ENCODE results near the gene SS18. TPM values are rescaled to one million over a fixed set of nuclear protein-coding genes. Genes with fewer than 3 reads are reported as not detected.

SS18 gene
- total RNA-seq, 1 donor from 2014 or later = 31.0 TPM

GRCh38 chr18:26021061-26021754, 69.2 kb downstream of the SS18 start:
- Histone ChIP-seq H3K27me3 (ENCODE audit: low read depth) (no peaks in the 10 kb centered on the region), H3K9me3 (replicated peaks) (peaks cover 11% of the 10 kb centered on the region), H3K27ac (replicated peaks) (no peak overlapping the region), H3K4me1 (no peaks in the 10 kb centered on the region), H3K36me3 (peaks cover 95% of the 10 kb centered on the region), H3K4me3 (no peak overlapping the region)
- intact Hi-C loops (cut with micrococcal nuclease) = loop anchor here (10.0 kb wide), 1 partner anchor 64 kb away; no protein-coding TSS in a partner anchor
- DNase-seq = no peak
- TF ChIP-seq CTCF (IDR thresholded peaks at IDR 0.05; ENCODE audit: borderline replicate concordance) = no peak

- no peak overlapping the region for H3K4me3 ChIP-seq
- DNase-seq = no peak
- intact Hi-C loops (cut with micrococcal nuclease) = no loop called here
- H3K27ac ChIP-seq (replicated peaks) = no peak overlapping the region
- H3K27me3 ChIP-seq (ENCODE audit: low read depth) = no peaks in the 10 kb centered on the region
- peaks cover 91% of the 10 kb centered on the region for H3K36me3 ChIP-seq
- no peak for TF ChIP-seq CTCF (IDR thresholded peaks at IDR 0.05; ENCODE audit: borderline replicate concordance)
- no peaks in the 10 kb centered on the region for H3K4me1 ChIP-seq
- H3K9me3 ChIP-seq (replicated peaks) = peaks cover under 1% of the 10 kb centered on the region
Measured at GRCh38 chr18:26017929-26018328, 72.5 kb downstream of the SS18 start.

GRCh38 chr18:26014462-26014861, 76.0 kb downstream of the SS18 start:
- Histone ChIP-seq H3K9me3 (replicated peaks) (no peaks in the 10 kb centered on the region), H3K4me3 (no peak overlapping the region), H3K27ac (replicated peaks) (no peak overlapping the region), H3K36me3 (peaks cover 71% of the 10 kb centered on the region), H3K4me1 (no peaks in the 10 kb centered on the region), H3K27me3 (ENCODE audit: low read depth) (no peaks in the 10 kb centered on the region)
- intact Hi-C loops (cut with micrococcal nuclease) = no loop called here
- no peak for DNase-seq
- TF ChIP-seq CTCF (IDR thresholded peaks at IDR 0.05; ENCODE audit: borderline replicate concordance) = no peak

GRCh38 chr18:26008619-26009018, 81.8 kb downstream of the SS18 start:
- TF ChIP-seq CTCF (IDR thresholded peaks at IDR 0.05; ENCODE audit: borderline replicate concordance) = no peak
- intact Hi-C loops (cut with micrococcal nuclease) = no loop called here
- Histone ChIP-seq H3K4me3 (no peak overlapping the region), H3K4me1 (no peaks in the 10 kb centered on the region), H3K27me3 (ENCODE audit: low read depth) (no peaks in the 10 kb centered on the region), H3K36me3 (peaks cover 19% of the 10 kb centered on the region), H3K9me3 (replicated peaks) (no peaks in the 10 kb centered on the region), H3K27ac (replicated peaks) (no peak overlapping the region)
- no peak for DNase-seq

- intact Hi-C loops (cut with micrococcal nuclease) = no loop called here
Measured at GRCh38 chr18:26008096-26008495, 82.3 kb downstream of the SS18 start.

More at GRCh38 chr18:26008096-26008495, 82.3 kb downstream of the SS18 start:
- H3K27me3 ChIP-seq (ENCODE audit: low read depth) = no peaks in the 10 kb centered on the region
- H3K4me3 ChIP-seq = no peak overlapping the region
- peaks cover 13% of the 10 kb centered on the region for H3K36me3 ChIP-seq
- H3K9me3 ChIP-seq (replicated peaks) = no peaks in the 10 kb centered on the region
- TF ChIP-seq CTCF (IDR thresholded peaks at IDR 0.05; ENCODE audit: borderline replicate concordance) = no peak
- no peaks in the 10 kb centered on the region for H3K4me1 ChIP-seq
- no peak overlapping the region for H3K27ac ChIP-seq (replicated peaks)
- DNase-seq = no peak
